ENCODE results near the gene FKBP10.

DNA sequence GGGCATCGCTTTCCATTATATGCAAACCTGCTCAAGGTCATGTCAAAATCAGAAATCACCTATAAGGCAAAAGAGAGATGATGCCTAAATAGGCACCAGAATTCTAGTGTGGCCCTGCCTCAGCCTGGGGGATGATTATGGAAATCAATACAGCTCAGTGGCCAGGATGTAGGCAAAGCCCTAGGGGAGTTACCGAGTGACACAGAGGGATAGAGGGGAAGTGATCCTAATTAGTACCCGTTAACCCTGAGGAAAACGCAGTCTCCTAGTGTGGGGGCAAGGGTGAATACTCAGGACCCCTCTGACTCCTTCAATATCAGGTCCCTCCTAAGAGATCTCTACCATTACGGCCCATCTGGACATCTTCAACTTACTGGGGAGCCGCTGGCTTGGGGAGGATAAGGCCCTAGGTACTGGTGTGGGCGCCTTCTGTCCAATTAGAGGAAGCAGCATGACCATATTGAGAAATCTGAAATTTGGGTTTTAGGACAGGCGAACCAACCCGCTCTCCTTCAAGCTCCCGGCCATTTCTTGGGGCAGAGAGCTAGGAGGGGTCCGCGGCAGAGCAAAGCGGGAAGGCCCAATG lies 22.5 kb downstream of the FKBP10 start:
- TF ChIP-seq, protein P1, sequence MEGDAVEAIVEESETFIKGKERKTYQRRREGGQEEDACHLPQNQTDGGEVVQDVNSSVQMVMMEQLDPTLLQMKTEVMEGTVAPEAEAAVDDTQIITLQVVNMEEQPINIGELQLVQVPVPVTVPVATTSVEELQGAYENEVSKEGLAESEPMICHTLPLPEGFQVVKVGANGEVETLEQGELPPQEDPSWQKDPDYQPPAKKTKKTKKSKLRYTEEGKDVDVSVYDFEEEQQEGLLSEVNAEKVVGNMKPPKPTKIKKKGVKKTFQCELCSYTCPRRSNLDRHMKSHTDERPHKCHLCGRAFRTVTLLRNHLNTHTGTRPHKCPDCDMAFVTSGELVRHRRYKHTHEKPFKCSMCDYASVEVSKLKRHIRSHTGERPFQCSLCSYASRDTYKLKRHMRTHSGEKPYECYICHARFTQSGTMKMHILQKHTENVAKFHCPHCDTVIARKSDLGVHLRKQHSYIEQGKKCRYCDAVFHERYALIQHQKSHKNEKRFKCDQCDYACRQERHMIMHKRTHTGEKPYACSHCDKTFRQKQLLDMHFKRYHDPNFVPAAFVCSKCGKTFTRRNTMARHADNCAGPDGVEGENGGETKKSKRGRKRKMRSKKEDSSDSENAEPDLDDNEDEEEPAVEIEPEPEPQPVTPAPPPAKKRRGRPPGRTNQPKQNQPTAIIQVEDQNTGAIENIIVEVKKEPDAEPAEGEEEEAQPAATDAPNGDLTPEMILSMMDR (IDR thresholded peaks at IDR 0.05) = no peak
- no peak for TF ChIP-seq POLR2A (IDR thresholded peaks at IDR 0.05)

Measured in heart left ventricle (tissue), 13 donors.